Occipital lobe (tissue), 2 donors: Measurements from ENCODE around the gene HOXB8. TPM values are rescaled to one million over a fixed set of nuclear protein-coding genes. Genes with fewer than 3 reads are reported as not detected.

ENCODE experiments used
- DNase-seq: peaks from one replicate; lab custom pipeline; 2025; lab: John Stamatoyannopoulos, UW
- total RNA-seq: library from RNA; depleted of rRNA; stranded (reverse); fragments of >200 nt; gene quantifications from one replicate; pipeline ENCODE4 v1.2.3, GENCODE V29; 2014

HOXB8 gene
- total RNA-seq, 1 donor from 2014 or later, result not detected

- no peak for DNase-seq
These were observed 22.5 kb upstream of the HOXB8 start for GRCh38 chr17:48637323-48638260.

DNA sequence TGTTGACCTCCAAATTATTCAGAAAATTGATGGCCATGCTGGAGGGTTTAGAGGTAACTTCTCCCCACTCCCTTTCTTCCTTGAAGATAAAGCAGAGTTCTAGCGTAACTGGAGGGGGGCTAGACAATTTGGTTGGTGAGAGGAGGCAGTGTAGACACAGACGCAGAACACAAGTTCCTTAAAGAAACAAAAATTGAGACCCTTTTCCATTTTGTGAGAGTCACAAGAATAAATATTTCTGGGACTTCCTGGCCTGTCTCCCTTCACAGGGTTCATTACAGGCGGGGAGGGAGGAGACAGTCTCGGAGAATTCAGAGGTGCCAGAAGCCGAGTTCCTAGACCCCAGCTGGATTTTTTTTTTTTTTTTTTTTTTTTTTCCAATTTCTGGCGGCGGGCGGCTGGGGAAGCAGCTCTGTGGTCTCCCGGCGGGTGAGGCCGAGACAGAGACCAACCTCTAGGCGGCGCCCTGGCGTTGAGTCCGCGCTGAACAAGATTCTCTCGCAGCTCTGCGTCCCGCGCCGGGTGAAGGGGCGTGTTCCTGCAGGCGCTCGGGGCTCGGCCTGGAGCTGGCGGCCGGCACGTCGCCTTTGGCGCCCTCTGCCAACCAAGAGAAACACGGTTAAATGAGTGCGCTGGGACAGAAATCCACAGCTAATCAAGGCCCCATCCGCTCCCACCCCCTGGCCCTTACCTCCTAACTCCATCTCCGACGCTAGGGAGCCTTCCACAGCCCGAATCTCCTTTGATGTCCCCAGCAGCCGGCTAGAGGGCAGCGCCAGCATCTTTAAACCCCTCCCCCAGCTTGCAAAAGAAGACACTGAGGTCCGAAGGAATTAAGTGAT lies 21.3 kb upstream of the HOXB8 start:
- DNase-seq, result no peak

DNA sequence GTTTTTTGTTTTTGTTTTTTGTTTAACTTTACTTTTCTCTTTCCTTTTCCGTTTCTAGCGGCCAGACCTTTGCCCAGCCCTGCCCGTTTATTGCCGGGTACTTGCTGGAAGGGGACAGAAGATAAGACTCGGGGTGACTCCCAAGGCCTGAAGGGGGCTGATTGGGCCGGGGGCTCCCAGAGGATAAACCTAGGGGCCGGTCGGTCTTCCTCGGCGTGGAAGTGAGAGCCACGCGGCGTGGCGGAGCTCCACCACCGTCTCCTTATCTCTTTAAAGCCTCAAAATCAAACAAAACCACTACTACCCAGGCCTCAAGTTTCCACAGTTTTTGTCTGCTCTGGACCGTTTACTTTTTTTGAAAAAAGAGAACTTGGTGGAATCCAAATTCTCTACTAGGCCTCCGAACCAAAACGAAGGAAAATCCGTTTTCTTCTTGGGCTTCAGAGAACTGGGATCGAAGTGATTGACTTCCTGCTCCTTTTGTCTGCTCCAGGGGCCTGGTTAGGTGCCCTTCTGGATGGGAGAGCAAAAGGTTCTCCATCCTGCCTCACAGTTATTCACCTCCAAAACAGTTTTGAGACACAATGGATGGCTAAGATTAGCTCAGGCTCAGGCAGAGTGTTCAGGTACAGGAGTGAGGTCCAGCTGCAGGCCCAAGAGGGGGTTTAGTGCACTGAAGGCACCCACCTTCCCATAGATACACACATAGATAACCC lies 19.6 kb upstream of the HOXB8 start:
- DNase-seq, result no peak

DNA sequence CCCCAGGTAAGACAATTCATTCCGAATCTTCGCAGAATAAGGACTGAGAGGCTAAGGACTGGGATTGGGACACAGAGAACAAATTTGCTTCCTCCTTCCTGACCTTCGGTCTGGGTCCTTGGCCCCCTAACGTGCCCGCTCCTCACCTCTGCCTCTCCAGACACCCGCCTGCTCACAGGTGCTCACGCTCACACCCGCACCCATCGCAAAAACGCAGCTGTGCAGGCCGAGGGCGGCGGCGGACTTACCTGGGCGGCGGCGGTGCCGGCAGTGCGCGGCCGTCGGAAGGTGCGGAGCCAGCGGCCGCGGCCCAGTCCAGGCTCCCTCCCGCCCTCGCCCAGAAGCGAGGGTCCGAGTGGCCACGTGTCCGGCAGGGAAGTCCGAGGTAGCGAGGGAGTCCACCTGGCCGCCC lies 18.2 kb upstream of the HOXB8 start:
- DNase-seq, result no peak

- DNase-seq, result no peak
These were observed 17.6 kb upstream of the HOXB8 start for GRCh38 chr17:48632579-48633265.

- DNase-seq, result no peak
These were observed 16.8 kb upstream of the HOXB8 start for GRCh38 chr17:48631693-48632578.

DNA sequence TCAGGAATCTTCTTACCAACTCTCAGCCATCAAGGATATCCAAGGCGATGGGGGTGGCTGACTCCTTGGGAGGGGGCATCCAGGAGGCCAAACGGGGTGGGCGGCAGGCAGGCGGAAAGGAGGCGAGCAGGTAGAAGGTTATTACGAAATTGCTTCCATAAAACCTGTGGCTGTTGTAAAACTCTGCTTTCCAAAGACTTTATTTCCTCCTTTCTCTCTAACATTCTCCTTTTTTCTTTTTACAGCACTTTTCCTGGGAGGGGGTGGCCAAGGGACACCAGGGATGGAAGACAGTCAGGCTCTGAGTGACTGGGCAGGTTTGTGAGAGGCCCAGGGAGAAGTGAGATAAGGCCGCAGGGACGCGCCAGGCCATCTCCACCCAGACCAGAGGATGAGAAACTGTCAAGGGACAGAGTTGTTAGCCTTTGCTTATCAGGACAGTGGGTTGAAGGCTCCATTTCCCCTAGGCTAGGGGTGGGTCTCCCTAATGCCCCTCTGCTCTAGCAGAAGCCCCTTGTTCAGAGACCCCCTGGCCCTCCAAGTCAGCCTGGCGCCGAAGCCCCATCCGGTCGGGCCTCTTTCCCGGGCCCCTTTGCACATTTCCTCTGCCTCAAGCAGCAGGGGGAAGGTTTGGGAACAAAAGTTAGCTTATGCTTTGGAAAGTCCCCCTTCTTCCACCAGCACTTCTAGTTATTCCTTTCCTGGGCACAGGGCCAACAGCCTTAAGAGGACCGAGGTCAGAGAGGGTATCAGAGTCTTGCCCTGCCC lies 16.0 kb upstream of the HOXB8 start:
- DNase-seq, result no peak

GRCh38 chr17:48630009-48630924 lies 15.2 kb upstream of the HOXB8 start:
- no peak for DNase-seq

DNA sequence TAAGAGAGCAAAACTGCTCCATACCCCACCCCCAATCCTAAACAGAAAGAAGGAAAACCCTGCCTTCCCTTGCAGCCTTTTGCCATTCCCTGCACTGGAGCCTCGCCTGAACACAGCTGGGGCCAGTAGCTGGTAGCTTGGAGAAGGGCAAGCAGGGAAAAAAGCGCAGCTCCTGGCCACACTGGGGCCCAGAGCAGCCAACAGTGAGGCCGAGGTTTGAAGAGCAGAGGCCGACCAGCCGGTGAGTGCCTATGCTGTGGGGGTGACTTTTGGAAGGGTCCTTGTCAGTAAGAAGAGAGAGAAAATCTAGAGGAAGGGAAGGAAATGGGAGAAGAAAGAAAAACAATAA lies 14.3 kb upstream of the HOXB8 start:
- no peak for DNase-seq

DNA sequence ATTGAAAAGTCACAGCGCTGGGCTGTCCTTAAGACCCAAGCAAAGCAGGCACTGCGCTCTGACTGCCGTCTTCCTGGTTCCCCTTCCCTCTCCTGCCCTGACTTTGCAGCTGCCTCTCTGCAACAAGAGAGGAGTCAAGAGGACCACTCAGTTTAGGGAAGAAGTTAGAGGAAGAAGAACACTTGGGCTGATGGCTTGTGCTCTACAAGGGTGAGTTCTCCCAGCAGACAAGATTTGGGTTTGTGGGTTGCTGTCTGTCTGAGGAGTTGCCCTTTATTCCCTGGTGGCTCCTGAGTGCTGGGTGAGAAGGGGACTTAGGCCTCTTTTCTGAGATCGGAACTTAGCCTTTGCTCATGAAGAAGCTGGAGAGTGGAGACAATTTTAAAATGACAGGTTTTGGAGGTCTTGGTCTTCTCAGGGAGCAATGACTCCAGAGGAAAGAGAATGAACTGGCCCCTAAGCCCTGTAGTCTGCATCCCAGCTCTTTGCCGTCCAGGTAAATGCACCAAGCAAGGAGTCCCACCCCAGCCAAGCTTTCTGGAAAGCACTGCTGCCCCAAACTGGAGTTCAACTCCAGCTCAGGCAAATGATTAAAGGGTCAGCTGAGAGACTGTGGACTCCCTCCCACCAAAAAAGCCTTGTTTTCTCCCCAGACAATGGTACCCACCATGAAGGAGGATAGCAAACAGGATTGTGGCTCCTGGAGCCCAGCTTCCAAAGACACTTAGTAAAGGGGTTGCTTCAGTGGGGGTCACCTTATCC lies 13.7 kb upstream of the HOXB8 start:
- no peak for DNase-seq

DNA sequence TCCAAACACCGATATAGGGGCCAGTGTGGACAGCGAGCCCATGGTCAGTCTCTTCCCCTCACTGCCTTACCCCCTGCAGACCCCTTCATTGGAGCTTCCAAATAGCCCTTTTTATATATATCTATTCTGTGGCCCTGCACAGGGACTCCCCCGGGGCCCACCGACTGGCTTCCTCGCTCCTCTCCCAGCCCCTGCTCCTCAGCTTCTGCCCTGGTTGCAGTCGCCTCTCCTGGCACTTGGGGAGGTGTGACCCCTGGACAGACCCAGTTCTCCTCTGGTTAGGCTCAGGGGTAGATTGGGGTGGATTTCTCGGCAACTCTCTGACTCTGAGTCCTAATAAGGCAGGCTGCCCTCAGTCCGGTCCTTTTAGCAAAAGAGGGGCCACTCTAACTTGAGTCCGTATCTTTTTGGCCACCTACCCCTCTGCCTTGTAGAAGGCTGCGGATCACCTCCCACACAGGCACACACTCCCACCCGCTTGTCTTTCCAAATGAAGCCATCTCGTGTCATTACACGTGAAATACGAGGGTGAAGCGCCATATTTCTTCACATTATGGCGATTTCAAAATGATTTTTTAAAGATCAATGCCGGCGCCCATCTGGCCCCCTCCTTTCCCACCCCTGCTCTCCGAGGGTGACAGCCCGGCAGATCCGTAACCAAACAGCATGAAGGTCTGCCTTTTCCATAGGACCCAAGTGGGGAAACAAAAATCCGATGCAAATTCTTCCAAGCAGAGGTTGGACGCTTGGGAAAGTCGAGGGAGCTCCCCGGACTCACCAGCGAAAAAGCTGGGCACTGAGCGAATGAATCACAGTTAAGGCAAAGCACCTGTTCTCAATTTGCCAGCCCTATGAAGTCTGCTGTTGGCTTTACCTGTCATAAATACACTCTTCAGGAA lies 12.8 kb upstream of the HOXB8 start:
- DNase-seq, result no peak

DNA sequence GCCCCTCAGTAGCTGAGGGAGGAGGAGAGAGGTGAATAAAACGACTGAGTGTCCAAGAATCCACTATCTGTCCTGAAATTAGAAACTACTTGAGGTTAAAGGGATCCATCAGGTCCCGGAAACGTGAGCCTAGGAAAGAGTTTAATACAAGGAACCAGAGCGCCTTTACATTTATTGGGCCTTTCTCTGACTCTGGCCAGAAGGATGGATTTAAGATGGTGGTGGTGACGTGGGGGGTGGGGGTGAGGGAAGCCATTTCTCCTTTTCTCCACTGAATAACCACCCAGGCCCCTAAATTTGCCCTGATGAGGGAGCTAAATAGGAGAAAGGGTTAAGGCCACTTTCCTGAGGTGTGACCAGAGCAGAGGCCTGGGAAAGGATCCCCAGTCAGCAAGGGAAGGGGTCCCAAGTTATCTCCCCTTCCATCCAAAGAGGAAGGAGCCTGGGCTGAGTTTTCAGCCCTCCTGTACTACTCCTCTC lies 12.1 kb upstream of the HOXB8 start:
- DNase-seq, result no peak

DNA sequence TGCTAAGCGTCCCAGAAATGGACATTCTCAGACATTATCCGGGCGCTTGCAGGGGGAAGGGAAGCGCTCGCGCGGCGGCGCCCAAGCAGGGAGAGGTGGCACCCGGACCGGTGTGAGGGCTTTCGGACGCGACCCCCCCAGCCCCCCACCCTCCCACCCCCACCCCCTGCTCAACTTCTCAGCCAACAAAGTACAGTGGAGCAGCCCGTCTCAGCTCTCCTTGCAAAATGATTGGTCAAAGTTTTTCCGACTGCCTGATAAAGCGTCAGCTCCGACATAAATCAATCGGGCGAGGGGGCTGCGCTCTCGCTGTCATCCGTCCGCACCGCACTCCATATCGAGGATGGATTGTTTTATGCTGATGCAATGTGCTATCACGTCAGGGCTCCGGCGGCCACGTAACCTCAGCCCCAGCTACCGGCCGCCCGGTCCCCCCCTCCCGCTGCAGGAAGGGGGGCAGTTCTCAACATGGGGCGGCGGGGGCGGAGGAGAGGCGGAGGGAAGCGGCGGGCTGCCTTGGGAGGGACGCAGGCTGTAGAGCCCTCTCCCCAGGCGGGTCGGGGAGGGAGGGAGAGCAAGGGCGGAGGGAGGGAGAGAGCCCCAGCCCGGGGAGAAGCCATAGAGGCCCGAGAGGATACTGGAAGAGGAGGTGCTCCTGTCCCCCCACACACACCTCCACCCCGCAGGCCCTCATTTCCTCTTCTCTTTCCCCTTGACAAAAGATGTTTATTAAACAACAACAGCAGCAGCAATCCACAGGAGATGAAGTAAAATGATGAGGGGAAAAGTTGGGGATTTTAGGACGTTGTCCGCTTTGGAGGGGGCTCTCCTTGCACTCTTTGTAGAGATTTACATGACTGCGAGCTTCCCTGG lies 11.4 kb upstream of the HOXB8 start, which contains the start of gene HOXB9:
TSS of gene HOXB9 (minus strand) at position 114 of the 873 bp plus-strand sequence. CDS start at position 25, 89 bp downstream.
- DNase-seq, result no peak

GRCh38 chr17:48625495-48626244 lies 10.6 kb upstream of the HOXB8 start:
- no peak for DNase-seq
